HepG2 (cell line): ENCODE measurements around the gene SPNS2. TPM values are rescaled to one million over a fixed set of nuclear protein-coding genes. Genes with fewer than 3 reads are reported as not detected.

Source experiments
- CEBPG ChIP-seq: IDR thresholded peaks from 2 replicates; pipeline ENCODE4 v1.6.1; 2016
- GFI1 ChIP-seq: sonication (generic); formaldehyde crosslinking; IDR thresholded peaks from 2 replicates; pipeline ENCODE4 v1.5.0; 2020; ENCODE audit warnings: missing genetic modification reagents, mild to moderate bottlenecking, borderline replicate concordance
- HOXA3 ChIP-seq: sonication (generic); formaldehyde crosslinking; IDR thresholded peaks from 2 replicates; pipeline ENCODE4 v1.5.0; 2020; ENCODE audit warnings: missing genetic modification reagents
- KAT7 ChIP-seq: IDR thresholded peaks from 2 replicates; pipeline ENCODE4 v1.6.1; 2018; ENCODE audit warnings: borderline replicate concordance, missing compliant biosample characterization
- REXO4 ChIP-seq: sonication (generic); formaldehyde crosslinking; IDR thresholded peaks from 2 replicates; pipeline ENCODE4 v1.8.0; 2022; ENCODE audit warnings: missing genetic modification reagents, mild to moderate bottlenecking, borderline replicate concordance
- RFX1 ChIP-seq: fragments of 450-650 bp; IDR thresholded peaks from 2 replicates; pipeline ENCODE4 v1.6.1; 2017
- SNAI1 ChIP-seq: sonication (generic); formaldehyde crosslinking; IDR thresholded peaks from 2 replicates; pipeline ENCODE4 v1.5.0; 2020; ENCODE audit warnings: mild to moderate bottlenecking, missing genetic modification reagents, borderline replicate concordance
- SNRNP70 ChIP-seq: fragments of 200-400 bp; formaldehyde crosslinking; IDR thresholded peaks from 2 replicates; pipeline ENCODE4 v1.6.1; 2017; ENCODE audit warnings: mild to moderate bottlenecking, low read depth, low read length, moderate library complexity
- ZFP1 ChIP-seq: IDR thresholded peaks from 2 replicates; pipeline ENCODE4 v1.6.1; 2016
- polyA plus RNA-seq, 8 experiments: library from polyadenylated mRNA; depleted of rRNA in 3 of 8; stranded (reverse) in 7 of 8; unstranded in 1 of 8; fragments of >200 nt; fragmentation: Illumina TruSeq in 4 of 8; extraction: Trizol in 4 of 8; gene quantifications; 2 replicates each; pipeline versions ENCODE4 v1.2.1 to v1.2.3, GENCODE V29; 2011 to 2016; ENCODE audit warnings: low read depth in 4 of 8, missing spikeins in 1 of 8, mixed read lengths in 1 of 8; ENCODE audit not compliant: insufficient read depth in 1 of 8
- total RNA-seq, 5 experiments: library from RNA; depleted of rRNA; stranded (reverse); fragments of >200 nt; fragmentation: Illumina TruSeq; extraction: Trizol; gene quantifications; 2 replicates each; pipeline ENCODE4 v1.2.3, GENCODE V29; 2016; ENCODE audit warnings: low read depth in 1 of 5
- TF ChIP-seq, protein P1 (sequence below): sonication (generic); formaldehyde crosslinking; IDR thresholded peaks from 2 replicates; pipeline ENCODE4 v1.5.1; 2020; ENCODE audit warnings: mild to moderate bottlenecking, missing genetic modification reagents
- TF ChIP-seq, protein P2 (sequence below): sonication (generic); formaldehyde crosslinking; IDR thresholded peaks from 2 replicates; pipeline ENCODE4 v1.4.0; 2020; ENCODE audit warnings: missing genetic modification reagents, borderline replicate concordance
- TF ChIP-seq, protein P3 (sequence below): sonication (generic); formaldehyde crosslinking; IDR thresholded peaks from 2 replicates; pipeline ENCODE4 v1.4.0; 2020; ENCODE audit warnings: missing genetic modification reagents, borderline replicate concordance
- TF ChIP-seq, protein P4 (sequence below): sonication (generic); formaldehyde crosslinking; IDR thresholded peaks from 2 replicates; pipeline ENCODE4 v1.5.1; 2020; ENCODE audit warnings: mild to moderate bottlenecking, missing genetic modification reagents, moderate library complexity
- TF ChIP-seq, protein P5 (sequence below): sonication (generic); formaldehyde crosslinking; IDR thresholded peaks from 2 replicates; pipeline ENCODE4 v1.4.0; 2020; ENCODE audit warnings: missing genetic modification reagents

SPNS2 gene
- total and polyA plus RNA-seq, 2 of the 13 experiments (the other 11 are each of a cell fraction or from before 2014, with no cell fraction given): 0.01 TPM; not detected in 1

DNA sequence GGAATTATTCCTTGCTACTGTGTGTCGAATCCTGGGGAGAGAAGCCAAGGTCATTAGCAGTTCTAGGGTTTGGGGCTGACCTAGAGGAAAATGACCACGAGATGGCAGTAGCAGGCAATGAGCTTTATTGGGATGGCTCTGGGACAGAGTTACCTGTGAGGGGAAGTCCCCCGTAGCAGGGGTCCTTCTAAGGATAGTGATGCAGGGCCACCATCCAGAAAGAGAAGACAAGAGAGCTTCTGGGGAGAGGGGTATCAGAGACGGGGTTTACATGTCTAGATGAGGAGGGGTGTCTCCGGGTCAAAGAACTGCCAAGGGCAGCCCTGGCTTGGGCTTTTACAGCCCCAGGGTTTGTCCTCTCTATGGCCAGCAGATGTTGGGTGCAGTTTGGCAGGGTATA is 68.1 kb downstream of the SPNS2 start (continued):
- TF ChIP-seq REXO4 (CRISPR knock-in tag): no peak
- no peak for TF ChIP-seq SNAI1 (CRISPR knock-in tag)
- TF ChIP-seq KAT7 (CRISPR knock-in tag): no peak
- TF ChIP-seq SNRNP70: no peak
- TF ChIP-seq, protein P1, sequence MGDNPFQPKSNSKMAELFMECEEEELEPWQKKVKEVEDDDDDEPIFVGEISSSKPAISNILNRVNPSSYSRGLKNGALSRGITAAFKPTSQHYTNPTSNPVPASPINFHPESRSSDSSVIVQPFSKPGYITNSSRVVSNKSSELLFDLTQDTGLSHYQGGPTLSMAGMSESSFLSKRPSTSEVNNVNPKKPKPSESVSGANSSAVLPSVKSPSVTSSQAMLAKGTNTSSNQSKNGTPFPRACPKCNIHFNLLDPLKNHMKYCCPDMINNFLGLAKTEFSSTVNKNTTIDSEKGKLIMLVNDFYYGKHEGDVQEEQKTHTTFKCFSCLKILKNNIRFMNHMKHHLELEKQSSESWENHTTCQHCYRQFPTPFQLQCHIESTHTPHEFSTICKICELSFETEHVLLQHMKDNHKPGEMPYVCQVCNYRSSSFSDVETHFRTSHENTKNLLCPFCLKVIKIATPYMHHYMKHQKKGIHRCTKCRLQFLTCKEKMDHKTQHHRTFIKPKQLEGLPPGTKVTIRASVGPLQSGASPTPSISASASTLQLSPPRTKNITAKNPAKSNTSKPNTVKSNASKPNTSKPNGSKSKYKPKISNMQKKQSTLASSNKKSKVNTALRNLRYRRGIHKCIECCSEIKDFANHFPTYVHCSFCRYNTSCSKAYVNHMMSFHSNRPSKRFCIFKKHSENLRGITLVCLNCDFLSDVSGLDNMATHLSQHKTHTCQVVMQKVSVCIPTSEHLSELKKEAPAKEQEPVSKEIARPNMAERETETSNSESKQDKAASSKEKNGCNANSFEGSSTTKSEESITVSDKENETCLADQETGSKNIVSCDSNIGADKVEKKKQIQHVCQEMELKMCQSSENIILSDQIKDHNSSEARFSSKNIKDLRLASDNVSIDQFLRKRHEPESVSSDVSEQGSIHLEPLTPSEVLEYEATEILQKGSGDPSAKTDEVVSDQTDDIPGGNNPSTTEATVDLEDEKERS: no peak
- TF ChIP-seq, protein P2, sequence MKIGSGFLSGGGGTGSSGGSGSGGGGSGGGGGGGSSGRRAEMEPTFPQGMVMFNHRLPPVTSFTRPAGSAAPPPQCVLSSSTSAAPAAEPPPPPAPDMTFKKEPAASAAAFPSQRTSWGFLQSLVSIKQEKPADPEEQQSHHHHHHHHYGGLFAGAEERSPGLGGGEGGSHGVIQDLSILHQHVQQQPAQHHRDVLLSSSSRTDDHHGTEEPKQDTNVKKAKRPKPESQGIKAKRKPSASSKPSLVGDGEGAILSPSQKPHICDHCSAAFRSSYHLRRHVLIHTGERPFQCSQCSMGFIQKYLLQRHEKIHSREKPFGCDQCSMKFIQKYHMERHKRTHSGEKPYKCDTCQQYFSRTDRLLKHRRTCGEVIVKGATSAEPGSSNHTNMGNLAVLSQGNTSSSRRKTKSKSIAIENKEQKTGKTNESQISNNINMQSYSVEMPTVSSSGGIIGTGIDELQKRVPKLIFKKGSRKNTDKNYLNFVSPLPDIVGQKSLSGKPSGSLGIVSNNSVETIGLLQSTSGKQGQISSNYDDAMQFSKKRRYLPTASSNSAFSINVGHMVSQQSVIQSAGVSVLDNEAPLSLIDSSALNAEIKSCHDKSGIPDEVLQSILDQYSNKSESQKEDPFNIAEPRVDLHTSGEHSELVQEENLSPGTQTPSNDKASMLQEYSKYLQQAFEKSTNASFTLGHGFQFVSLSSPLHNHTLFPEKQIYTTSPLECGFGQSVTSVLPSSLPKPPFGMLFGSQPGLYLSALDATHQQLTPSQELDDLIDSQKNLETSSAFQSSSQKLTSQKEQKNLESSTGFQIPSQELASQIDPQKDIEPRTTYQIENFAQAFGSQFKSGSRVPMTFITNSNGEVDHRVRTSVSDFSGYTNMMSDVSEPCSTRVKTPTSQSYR (CRISPR knock-in tag): no peak
- TF ChIP-seq HOXA3 (CRISPR knock-in tag): no peak
- TF ChIP-seq, protein P3, sequence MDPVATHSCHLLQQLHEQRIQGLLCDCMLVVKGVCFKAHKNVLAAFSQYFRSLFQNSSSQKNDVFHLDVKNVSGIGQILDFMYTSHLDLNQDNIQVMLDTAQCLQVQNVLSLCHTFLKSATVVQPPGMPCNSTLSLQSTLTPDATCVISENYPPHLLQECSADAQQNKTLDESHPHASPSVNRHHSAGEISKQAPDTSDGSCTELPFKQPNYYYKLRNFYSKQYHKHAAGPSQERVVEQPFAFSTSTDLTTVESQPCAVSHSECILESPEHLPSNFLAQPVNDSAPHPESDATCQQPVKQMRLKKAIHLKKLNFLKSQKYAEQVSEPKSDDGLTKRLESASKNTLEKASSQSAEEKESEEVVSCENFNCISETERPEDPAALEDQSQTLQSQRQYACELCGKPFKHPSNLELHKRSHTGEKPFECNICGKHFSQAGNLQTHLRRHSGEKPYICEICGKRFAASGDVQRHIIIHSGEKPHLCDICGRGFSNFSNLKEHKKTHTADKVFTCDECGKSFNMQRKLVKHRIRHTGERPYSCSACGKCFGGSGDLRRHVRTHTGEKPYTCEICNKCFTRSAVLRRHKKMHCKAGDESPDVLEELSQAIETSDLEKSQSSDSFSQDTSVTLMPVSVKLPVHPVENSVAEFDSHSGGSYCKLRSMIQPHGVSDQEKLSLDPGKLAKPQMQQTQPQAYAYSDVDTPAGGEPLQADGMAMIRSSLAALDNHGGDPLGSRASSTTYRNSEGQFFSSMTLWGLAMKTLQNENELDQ (CRISPR knock-in tag): no peak
- TF ChIP-seq CEBPG (CRISPR knock-in tag): no peak
- TF ChIP-seq, protein P4, sequence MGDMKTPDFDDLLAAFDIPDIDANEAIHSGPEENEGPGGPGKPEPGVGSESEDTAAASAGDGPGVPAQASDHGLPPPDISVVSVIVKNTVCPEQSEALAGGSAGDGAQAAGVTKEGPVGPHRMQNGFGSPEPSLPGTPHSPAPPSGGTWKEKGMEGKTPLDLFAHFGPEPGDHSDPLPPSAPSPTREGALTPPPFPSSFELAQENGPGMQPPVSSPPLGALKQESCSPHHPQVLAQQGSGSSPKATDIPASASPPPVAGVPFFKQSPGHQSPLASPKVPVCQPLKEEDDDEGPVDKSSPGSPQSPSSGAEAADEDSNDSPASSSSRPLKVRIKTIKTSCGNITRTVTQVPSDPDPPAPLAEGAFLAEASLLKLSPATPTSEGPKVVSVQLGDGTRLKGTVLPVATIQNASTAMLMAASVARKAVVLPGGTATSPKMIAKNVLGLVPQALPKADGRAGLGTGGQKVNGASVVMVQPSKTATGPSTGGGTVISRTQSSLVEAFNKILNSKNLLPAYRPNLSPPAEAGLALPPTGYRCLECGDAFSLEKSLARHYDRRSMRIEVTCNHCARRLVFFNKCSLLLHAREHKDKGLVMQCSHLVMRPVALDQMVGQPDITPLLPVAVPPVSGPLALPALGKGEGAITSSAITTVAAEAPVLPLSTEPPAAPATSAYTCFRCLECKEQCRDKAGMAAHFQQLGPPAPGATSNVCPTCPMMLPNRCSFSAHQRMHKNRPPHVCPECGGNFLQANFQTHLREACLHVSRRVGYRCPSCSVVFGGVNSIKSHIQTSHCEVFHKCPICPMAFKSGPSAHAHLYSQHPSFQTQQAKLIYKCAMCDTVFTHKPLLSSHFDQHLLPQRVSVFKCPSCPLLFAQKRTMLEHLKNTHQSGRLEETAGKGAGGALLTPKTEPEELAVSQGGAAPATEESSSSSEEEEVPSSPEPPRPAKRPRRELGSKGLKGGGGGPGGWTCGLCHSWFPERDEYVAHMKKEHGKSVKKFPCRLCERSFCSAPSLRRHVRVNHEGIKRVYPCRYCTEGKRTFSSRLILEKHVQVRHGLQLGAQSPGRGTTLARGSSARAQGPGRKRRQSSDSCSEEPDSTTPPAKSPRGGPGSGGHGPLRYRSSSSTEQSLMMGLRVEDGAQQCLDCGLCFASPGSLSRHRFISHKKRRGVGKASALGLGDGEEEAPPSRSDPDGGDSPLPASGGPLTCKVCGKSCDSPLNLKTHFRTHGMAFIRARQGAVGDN (CRISPR knock-in tag): no peak
- no peak for TF ChIP-seq RFX1
- TF ChIP-seq, protein P5, sequence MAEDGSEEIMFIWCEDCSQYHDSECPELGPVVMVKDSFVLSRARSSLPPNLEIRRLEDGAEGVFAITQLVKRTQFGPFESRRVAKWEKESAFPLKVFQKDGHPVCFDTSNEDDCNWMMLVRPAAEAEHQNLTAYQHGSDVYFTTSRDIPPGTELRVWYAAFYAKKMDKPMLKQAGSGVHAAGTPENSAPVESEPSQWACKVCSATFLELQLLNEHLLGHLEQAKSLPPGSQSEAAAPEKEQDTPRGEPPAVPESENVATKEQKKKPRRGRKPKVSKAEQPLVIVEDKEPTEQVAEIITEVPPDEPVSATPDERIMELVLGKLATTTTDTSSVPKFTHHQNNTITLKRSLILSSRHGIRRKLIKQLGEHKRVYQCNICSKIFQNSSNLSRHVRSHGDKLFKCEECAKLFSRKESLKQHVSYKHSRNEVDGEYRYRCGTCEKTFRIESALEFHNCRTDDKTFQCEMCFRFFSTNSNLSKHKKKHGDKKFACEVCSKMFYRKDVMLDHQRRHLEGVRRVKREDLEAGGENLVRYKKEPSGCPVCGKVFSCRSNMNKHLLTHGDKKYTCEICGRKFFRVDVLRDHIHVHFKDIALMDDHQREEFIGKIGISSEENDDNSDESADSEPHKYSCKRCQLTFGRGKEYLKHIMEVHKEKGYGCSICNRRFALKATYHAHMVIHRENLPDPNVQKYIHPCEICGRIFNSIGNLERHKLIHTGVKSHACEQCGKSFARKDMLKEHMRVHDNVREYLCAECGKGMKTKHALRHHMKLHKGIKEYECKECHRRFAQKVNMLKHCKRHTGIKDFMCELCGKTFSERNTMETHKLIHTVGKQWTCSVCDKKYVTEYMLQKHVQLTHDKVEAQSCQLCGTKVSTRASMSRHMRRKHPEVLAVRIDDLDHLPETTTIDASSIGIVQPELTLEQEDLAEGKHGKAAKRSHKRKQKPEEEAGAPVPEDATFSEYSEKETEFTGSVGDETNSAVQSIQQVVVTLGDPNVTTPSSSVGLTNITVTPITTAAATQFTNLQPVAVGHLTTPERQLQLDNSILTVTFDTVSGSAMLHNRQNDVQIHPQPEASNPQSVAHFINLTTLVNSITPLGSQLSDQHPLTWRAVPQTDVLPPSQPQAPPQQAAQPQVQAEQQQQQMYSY (CRISPR knock-in tag): no peak
- no peak for TF ChIP-seq ZFP1
- TF ChIP-seq GFI1 (CRISPR knock-in tag): no peak
